ENCODE data around the gene FOXD4L3. TPM values are rescaled to one million over a fixed set of nuclear protein-coding genes. Genes with fewer than 3 reads are reported as not detected.
"Not testable (repeated sequence)": the region's sequence is repeated elsewhere in the genome, so short reads cannot be mapped to it uniquely, and the experiment has no call there.

FOXD4L3 gene
- total RNA-seq = not detected in 2 replicates

GRCh38 chr9:68302567-68302966 is at the start of gene FOXD4L3:
Gene FOXD4L3 (plus strand): TSS chr9:68302867. CDS start chr9:68302952, 85 bp downstream.
- H3K4me1 Mint-ChIP-seq; H3K36me3 Mint-ChIP-seq (ENCODE audit: low read depth); DNase-seq; intact Hi-C loops (cut with micrococcal nuclease); H3K9me3 Mint-ChIP-seq; H3K27ac Mint-ChIP-seq; H3K27me3 Mint-ChIP-seq; H3K4me3 Mint-ChIP-seq: not testable (repeated sequence)

- H3K4me3 Mint-ChIP-seq; H3K9me3 Mint-ChIP-seq; H3K27ac Mint-ChIP-seq; H3K27me3 Mint-ChIP-seq; H3K36me3 Mint-ChIP-seq (ENCODE audit: low read depth); H3K4me1 Mint-ChIP-seq; intact Hi-C loops (cut with micrococcal nuclease); DNase-seq: not testable (repeated sequence)
These were observed 21.6 kb upstream of the FOXD4L3 start for GRCh38 chr9:68281041-68281440.

DNA sequence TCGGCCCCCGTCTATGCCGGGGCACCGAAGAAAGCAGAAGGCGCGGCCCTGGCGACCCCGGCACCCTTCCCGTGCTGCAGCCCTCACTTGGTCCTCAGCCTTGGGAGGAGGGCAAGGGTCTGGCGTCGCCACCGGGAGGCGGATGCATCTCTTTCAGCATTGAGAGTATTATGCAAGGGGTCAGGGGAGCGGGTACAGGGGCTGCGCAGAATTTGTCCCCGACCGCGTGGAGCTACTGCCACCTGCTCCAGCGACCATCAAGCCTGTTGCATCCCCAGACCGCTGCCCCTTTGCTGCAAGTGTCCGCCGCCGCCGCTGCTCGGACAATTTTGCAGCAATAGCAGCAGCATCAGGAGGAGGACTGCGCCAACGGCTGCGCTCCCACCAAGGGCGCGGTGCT is 1.1 kb downstream of the FOXD4L3 start:
- intact Hi-C loops (cut with micrococcal nuclease); H3K9me3 Mint-ChIP-seq; DNase-seq; H3K27ac Mint-ChIP-seq; H3K4me1 Mint-ChIP-seq; H3K27me3 Mint-ChIP-seq; H3K36me3 Mint-ChIP-seq (ENCODE audit: low read depth); H3K4me3 Mint-ChIP-seq: not testable (repeated sequence)

GRCh38 chr9:68304212-68304611 is 1.5 kb downstream of the FOXD4L3 start:
- intact Hi-C loops (cut with micrococcal nuclease); H3K4me1 Mint-ChIP-seq; H3K4me3 Mint-ChIP-seq; DNase-seq; H3K27ac Mint-ChIP-seq; H3K9me3 Mint-ChIP-seq; H3K27me3 Mint-ChIP-seq; H3K36me3 Mint-ChIP-seq (ENCODE audit: low read depth): not testable (repeated sequence)

DNA sequence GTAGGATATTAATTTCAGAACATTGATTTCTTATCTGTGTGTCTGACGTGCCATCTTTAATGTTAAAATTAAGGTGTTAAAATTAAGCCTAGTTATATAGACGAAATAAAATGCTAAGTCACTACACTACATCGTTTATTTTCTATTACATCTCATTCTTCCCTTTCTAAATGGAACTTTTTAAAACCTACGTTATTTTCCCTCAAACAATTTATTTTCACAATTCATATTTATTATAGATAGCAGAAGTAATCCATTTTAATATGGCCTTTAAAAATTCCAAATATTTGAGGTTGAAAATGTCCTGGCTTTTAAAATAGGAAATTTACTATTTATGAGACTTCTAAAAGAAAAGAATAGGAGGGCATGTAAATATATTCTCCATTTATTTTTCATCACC is 2.1 kb downstream of the FOXD4L3 start:
- H3K27me3 Mint-ChIP-seq; intact Hi-C loops (cut with micrococcal nuclease); H3K9me3 Mint-ChIP-seq; DNase-seq; H3K4me1 Mint-ChIP-seq; H3K27ac Mint-ChIP-seq; H3K4me3 Mint-ChIP-seq; H3K36me3 Mint-ChIP-seq (ENCODE audit: low read depth): not testable (repeated sequence)

DNA sequence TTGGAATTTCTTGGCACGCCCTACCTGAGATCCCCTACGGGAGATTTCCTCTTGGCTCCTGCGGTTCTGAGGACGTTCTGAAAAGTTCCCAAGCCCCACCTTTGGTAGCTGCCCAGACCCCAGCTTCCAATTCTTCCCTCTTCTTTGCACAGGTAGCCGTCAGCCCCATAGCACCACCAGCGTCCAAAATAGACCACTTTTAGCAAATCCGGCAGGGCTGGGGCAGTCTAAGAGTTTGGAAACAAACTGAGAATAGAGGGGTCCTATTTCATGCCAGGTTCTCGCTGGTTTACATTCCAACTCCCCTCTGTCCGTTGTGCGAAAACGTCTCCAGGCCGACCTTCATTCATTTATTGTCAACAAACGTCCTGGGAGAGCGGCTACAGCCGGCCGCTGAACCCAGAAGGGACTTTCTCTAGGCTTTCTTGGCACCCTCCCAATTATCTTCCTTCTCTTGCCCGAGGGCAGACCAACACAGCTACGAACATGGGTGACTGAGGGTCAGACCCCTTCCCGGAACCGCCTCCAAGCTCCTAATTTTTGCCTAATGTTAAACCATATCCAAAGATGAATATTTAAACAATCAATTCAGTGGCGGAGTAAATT is 3.1 kb downstream of the FOXD4L3 start:
- H3K27ac Mint-ChIP-seq; intact Hi-C loops (cut with micrococcal nuclease); H3K4me1 Mint-ChIP-seq; H3K36me3 Mint-ChIP-seq (ENCODE audit: low read depth); H3K27me3 Mint-ChIP-seq; H3K9me3 Mint-ChIP-seq; H3K4me3 Mint-ChIP-seq; DNase-seq: not testable (repeated sequence)

DNA sequence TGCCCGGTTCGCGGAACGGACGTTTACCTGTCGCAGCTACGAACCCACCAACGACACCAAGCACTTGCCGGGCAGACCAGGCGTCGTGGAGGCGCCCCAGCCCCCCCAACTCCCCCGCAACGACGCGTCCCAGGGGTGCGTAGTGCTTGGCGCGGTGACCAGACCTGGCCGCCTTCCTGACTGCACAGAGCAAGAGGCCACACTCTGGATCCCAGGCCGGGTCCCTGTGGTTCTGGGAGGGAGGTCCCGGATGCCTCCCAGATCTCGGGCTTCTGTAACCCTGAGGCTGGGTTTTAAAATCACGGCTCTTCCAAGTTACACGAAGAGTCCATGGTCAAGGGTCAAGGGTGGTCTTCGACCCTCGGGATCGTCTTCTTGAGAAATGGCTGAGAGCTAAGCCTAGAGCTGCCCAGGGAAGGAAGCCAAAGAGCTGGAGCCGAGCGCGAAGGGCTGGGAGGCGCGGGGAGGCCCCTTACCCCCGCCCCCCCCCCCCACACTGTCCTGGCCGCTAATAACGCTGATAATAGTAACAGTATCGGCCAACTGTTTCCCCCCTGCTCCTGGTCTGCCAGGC is 3.8 kb downstream of the FOXD4L3 start:
- H3K4me1 Mint-ChIP-seq; H3K9me3 Mint-ChIP-seq; H3K4me3 Mint-ChIP-seq; H3K27me3 Mint-ChIP-seq; H3K36me3 Mint-ChIP-seq (ENCODE audit: low read depth); DNase-seq; intact Hi-C loops (cut with micrococcal nuclease); H3K27ac Mint-ChIP-seq: not testable (repeated sequence)

- H3K4me3 Mint-ChIP-seq; DNase-seq; H3K4me1 Mint-ChIP-seq; H3K36me3 Mint-ChIP-seq (ENCODE audit: low read depth); intact Hi-C loops (cut with micrococcal nuclease); H3K27me3 Mint-ChIP-seq; H3K9me3 Mint-ChIP-seq; H3K27ac Mint-ChIP-seq: not testable (repeated sequence)
These were observed 4.5 kb downstream of the FOXD4L3 start for GRCh38 chr9:68307127-68307526.

DNA sequence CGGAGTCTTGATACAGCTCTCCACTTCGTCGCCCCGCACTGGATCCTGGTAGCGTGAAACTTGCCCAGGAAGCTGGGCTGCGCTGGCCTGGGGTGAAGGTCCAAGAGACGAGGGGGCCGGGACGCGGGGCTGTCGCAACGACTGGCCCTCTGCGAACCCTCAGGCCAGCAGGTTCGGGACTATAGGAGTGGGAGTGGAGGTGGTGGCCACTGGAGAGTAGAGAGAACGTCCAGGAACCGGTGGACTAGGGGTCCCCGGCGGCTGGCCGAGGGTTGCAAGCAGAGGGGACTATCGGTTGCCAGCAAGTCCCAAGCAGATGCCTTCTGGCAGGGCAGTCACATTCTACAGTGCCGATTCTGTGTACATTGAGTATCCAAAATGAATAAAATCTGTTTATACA is 5.0 kb downstream of the FOXD4L3 start:
- H3K36me3 Mint-ChIP-seq (ENCODE audit: low read depth); H3K27ac Mint-ChIP-seq; H3K4me1 Mint-ChIP-seq; H3K9me3 Mint-ChIP-seq; intact Hi-C loops (cut with micrococcal nuclease); H3K4me3 Mint-ChIP-seq; H3K27me3 Mint-ChIP-seq: not testable (repeated sequence)
- peak; percentile 57 for DNase-seq

DNA sequence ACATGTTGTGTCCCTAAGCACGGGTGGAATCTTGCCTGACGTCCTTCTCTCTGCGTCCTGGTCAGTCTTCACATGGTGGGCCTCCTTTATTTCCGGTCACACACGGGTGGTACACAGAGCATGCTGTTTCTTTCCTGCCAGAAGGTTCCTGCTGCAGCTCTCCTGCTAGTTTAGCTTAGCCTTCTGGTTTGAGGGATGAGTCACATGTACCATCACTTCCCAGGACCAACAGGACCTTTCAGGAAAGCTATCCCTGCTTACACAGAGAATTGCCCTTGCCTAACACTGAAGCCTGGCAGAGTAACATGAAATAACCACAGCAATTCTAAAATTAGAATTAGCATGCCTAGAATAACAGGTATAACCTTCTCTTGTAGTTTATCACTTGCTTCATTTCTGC is 8.5 kb downstream of the FOXD4L3 start:
- H3K27me3 Mint-ChIP-seq; H3K4me3 Mint-ChIP-seq; intact Hi-C loops (cut with micrococcal nuclease); H3K27ac Mint-ChIP-seq; H3K9me3 Mint-ChIP-seq; H3K36me3 Mint-ChIP-seq (ENCODE audit: low read depth); DNase-seq; H3K4me1 Mint-ChIP-seq: not testable (repeated sequence)

GRCh38 chr9:68318209-68318608 is 15.5 kb downstream of the FOXD4L3 start:
- intact Hi-C loops (cut with micrococcal nuclease); H3K36me3 Mint-ChIP-seq (ENCODE audit: low read depth); H3K9me3 Mint-ChIP-seq; H3K4me1 Mint-ChIP-seq; H3K27ac Mint-ChIP-seq; H3K4me3 Mint-ChIP-seq; H3K27me3 Mint-ChIP-seq: not testable (repeated sequence)
- peak; percentile 61 for DNase-seq

DNA sequence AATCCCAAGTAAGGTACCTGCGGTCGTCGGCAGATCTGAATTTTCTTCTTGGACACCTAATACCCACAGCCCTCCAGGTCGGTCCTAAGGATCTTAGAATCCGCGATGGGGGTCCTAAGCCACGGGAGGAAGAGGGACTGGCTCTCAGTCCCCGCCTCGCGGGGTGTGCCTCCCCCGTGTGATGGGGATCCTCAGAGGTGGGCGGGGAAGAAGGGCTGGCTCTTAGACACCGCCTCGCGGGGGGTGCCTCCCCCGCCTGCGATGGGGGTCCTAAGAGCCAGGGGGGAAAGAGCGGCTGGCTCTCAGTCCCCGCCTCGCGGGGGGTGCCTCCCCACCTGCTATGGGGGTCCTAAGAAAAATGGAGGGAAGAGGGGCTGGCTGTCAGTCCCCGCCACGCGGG is 21.1 kb downstream of the FOXD4L3 start:
- H3K9me3 Mint-ChIP-seq, H3K4me3 Mint-ChIP-seq, H3K27ac Mint-ChIP-seq: not testable (repeated sequence)

GRCh38 chr9:68324518-68324917 is 21.9 kb downstream of the FOXD4L3 start:
- DNase-seq; H3K9me3 Mint-ChIP-seq; H3K4me1 Mint-ChIP-seq; H3K27me3 Mint-ChIP-seq; H3K27ac Mint-ChIP-seq; H3K36me3 Mint-ChIP-seq (ENCODE audit: low read depth); H3K4me3 Mint-ChIP-seq; intact Hi-C loops (cut with micrococcal nuclease): not testable (repeated sequence)

More for the DNA sequence above, 21.1 kb downstream of the FOXD4L3 start:
- intact Hi-C loops (cut with micrococcal nuclease); H3K4me1 Mint-ChIP-seq; H3K36me3 Mint-ChIP-seq (ENCODE audit: low read depth); DNase-seq; H3K27me3 Mint-ChIP-seq: not testable (repeated sequence)

- intact Hi-C loops (cut with micrococcal nuclease); H3K4me1 Mint-ChIP-seq; H3K9me3 Mint-ChIP-seq; H3K27me3 Mint-ChIP-seq; H3K36me3 Mint-ChIP-seq (ENCODE audit: low read depth); H3K27ac Mint-ChIP-seq; H3K4me3 Mint-ChIP-seq; DNase-seq: not testable (repeated sequence)
These were observed 26.4 kb downstream of the FOXD4L3 start for GRCh38 chr9:68329106-68329505.

GRCh38 chr9:68330531-68331173 is 28.0 kb downstream of the FOXD4L3 start:
- H3K27ac Mint-ChIP-seq; H3K9me3 Mint-ChIP-seq; DNase-seq; H3K4me3 Mint-ChIP-seq; H3K27me3 Mint-ChIP-seq; H3K4me1 Mint-ChIP-seq; H3K36me3 Mint-ChIP-seq (ENCODE audit: low read depth); intact Hi-C loops (cut with micrococcal nuclease): not testable (repeated sequence)

Measured in activated CD4-positive, alpha-beta T cell treated with anti-CD3 and anti-CD28 coated beads, Interleukin-2, amount 10 ng/mL, durations not matched to agents 24 days and 14 days (primary cell).